HG02840 (cell line): ENCODE results near the gene OR51E1.

Experiments used
- ATAC-seq: cut with Tn5 transposase; IDR thresholded peaks from one replicate; pipeline ENCODE4 v1.9.1; 2021; ENCODE audit warnings: mild to moderate bottlenecking, moderate library complexity, moderate number of reproducible peaks; ENCODE audit not compliant: unreplicated experiment, low FRiP score

OR51E1 gene

GRCh38 chr11:4643682-4644081 is at the start of gene OR51E1:
Gene OR51E1 (plus strand): TSS chr11:4643982. CDS start chr11:4652527, 8,545 bp downstream.
- no peak for ATAC-seq

GRCh38 chr11:4605057-4605456 is 38.7 kb upstream of the OR51E1 start:
- no peak for ATAC-seq

GRCh38 chr11:4606231-4607015 is 37.4 kb upstream of the OR51E1 start:
- no peak for ATAC-seq

- no peak for ATAC-seq
These were observed 36.7 kb upstream of the OR51E1 start for GRCh38 chr11:4607096-4607495.

- ATAC-seq, result peak; percentile 100
These were observed 35.8 kb upstream of the OR51E1 start, which contains the start of gene TRIM68 for GRCh38 chr11:4607781-4608666. Gene TRIM68 (minus strand): TSS chr11:4608231. CDS start chr11:4605504, 2,727 bp downstream.

- no peak for ATAC-seq
These were observed 33.4 kb upstream of the OR51E1 start for GRCh38 chr11:4610258-4610935.

GRCh38 chr11:4611986-4612385 is 31.8 kb upstream of the OR51E1 start:
- ATAC-seq, result no peak

GRCh38 chr11:4615856-4616444 is 27.8 kb upstream of the OR51E1 start:
- ATAC-seq, result no peak

- no peak for ATAC-seq
These were observed 24.3 kb upstream of the OR51E1 start for GRCh38 chr11:4619514-4619913.

- ATAC-seq, result no peak
These were observed 17.3 kb upstream of the OR51E1 start for GRCh38 chr11:4626207-4627099.

- no peak for ATAC-seq
These were observed 7.6 kb upstream of the OR51E1 start for GRCh38 chr11:4636136-4636535.

GRCh38 chr11:4636962-4637661 is 6.7 kb upstream of the OR51E1 start, which contains the start of gene OR51D1:
Gene OR51D1 (plus strand): TSS chr11:4637477. CDS start chr11:4639791, 2,314 bp downstream.
- ATAC-seq, result no peak

GRCh38 chr11:4637662-4638047 is 6.1 kb upstream of the OR51E1 start:
- no peak for ATAC-seq

GRCh38 chr11:4639931-4640330 is 3.9 kb upstream of the OR51E1 start:
- ATAC-seq, result no peak

- ATAC-seq, result no peak
These were observed 2.3 kb upstream of the OR51E1 start for GRCh38 chr11:4641501-4641900.

- ATAC-seq, result no peak
These were observed 1.7 kb upstream of the OR51E1 start for GRCh38 chr11:4642043-4642442.

GRCh38 chr11:4643076-4643475 is 706 bp upstream of the OR51E1 start:
- ATAC-seq, result no peak

GRCh38 chr11:4644233-4644632 is 451 bp downstream of the OR51E1 start:
- ATAC-seq, result no peak

GRCh38 chr11:4645974-4646373 is 2.2 kb downstream of the OR51E1 start:
- ATAC-seq, result no peak
